Upper lobe of left lung (tissue), 6 donors: ENCODE measurements around the gene RGP1. TPM values are rescaled to one million over a fixed set of nuclear protein-coding genes. Genes with fewer than 3 reads are reported as not detected.

Experiments
- small RNA-seq, 4 donors: library from RNA; depleted of rRNA; stranded (forward); fragments of <200 nt; gene quantifications; one replicate each; pipeline ENCODE3, GENCODE V24; 2016
- total RNA-seq, 6 donors: library from RNA; depleted of rRNA in 4 of 6; stranded (reverse); fragments of >200 nt in 4 of 6; gene quantifications; one replicate each; pipeline versions ENCODE4 v1.1.0 to v1.2.1, GENCODE V29; 2016 to 2021
- donor health status: DM: no; HTN: no; CAD: no; lungs with moderate emphysema.
- donor health status: DM: no; HTN: yes; CAD: no; lungs with severe emphysema.

The RGP1 gene
- total RNA-seq, 6 donors from 2014 or later: 20.1 to 34.4 (median 23.5) TPM

Small RNAs within 50 kb of the gene (small RNA-seq; reads per million reads assigned to genes)
- 0 to 0.55 (median 0) reads per million in 4 donors for gene MIR6853

Other genes with a start within 250 kb of the RGP1 start
- gene TESK1, start 144.0 kb upstream of the RGP1 start, total RNA-seq: 10 to 100 TPM; 36.9 to 61.9 (median 43.6) TPM
- gene CD72, start 130.9 kb upstream of the RGP1 start, total RNA-seq: 10 to 100 TPM in 2 of 6 donors, 1 to 10 TPM in 4; 2.5 to 44.0 (median 7.2) TPM
- 1 to 10 TPM in 5 of 6 donors, not detected in 1; 1.1 to 3.1 (median 1.8) TPM for gene SIT1, start 98.4 kb upstream of the RGP1 start, total RNA-seq
- over 10,000 TPM in 2 of 6 donors, 1,000 to 10,000 TPM in 3, 100 to 1,000 TPM in 1; 886 to 22,003 (median 3,451) TPM for gene RMRP, start 91.3 kb upstream of the RGP1 start, total RNA-seq
- gene CCDC107, start 91.0 kb upstream of the RGP1 start, total RNA-seq: 10 to 100 TPM; 17.8 to 49.4 (median 35.1) TPM
- gene ARHGEF39, start 84.1 kb upstream of the RGP1 start, total RNA-seq: 1 to 10 TPM in 2 of 6 donors, under 1 TPM in 3, not detected in 1; 0.30 to 1.1 (median 0.37) TPM
- under 1 TPM in 2 of 6 donors, not detected in 4; 0.14 to 0.24 TPM for gene CA9, start 75.4 kb upstream of the RGP1 start, total RNA-seq
- gene TPM2, start 59.4 kb upstream of the RGP1 start, total RNA-seq: 100 to 1,000 TPM in 5 of 6 donors, 10 to 100 TPM in 1; 89.3 to 265 (median 214) TPM
- 100 to 1,000 TPM; 237 to 557 (median 325) TPM for gene TLN1, start 17.1 kb upstream of the RGP1 start, total RNA-seq
- 10 to 100 TPM; 27.2 to 61.3 (median 33.5) TPM for gene CREB3, start 16.6 kb upstream of the RGP1 start, total RNA-seq
- gene GBA2, start 59 bp upstream of the RGP1 start, total RNA-seq: 100 to 1,000 TPM in 1 of 6 donors, 10 to 100 TPM in 5; 60.4 to 189 (median 77.0) TPM
- gene MSMP, start 5.0 kb downstream of the RGP1 start, total RNA-seq: 1 to 10 TPM in 2 of 6 donors, not detected in 4; 1.1 to 2.8 TPM
- 10 to 100 TPM in 4 of 6 donors, 1 to 10 TPM in 2; 8.3 to 46.1 (median 13.1) TPM for gene NPR2, start 42.3 kb downstream of the RGP1 start, total RNA-seq
- gene SPAG8, start 63.0 kb downstream of the RGP1 start, total RNA-seq: 10 to 100 TPM in 3 of 6 donors, 1 to 10 TPM in 3; 2.5 to 43.0 (median 13.3) TPM
- gene HINT2, start 65.8 kb downstream of the RGP1 start, total RNA-seq: 10 to 100 TPM; 15.7 to 57.9 (median 42.2) TPM
- under 1 TPM in 2 of 6 donors, not detected in 4; 0.10 to 0.15 TPM for gene FAM221B, start 79.4 kb downstream of the RGP1 start, total RNA-seq
- gene TMEM8B, start 79.9 kb downstream of the RGP1 start, total RNA-seq: 10 to 100 TPM in 3 of 6 donors, 1 to 10 TPM in 3; 6.5 to 21.0 (median 10.0) TPM
- not detected for gene OR13J1, start 121.1 kb downstream of the RGP1 start, total RNA-seq
- 10 to 100 TPM in 4 of 6 donors, 1 to 10 TPM in 2; 2.1 to 19.1 (median 10.6) TPM for gene HRCT1, start 156.9 kb downstream of the RGP1 start, total RNA-seq
- gene SPAAR, start 160.2 kb downstream of the RGP1 start, total RNA-seq: 10 to 100 TPM in 3 of 6 donors, 1 to 10 TPM in 3; 3.3 to 19.9 (median 8.5) TPM
- not detected for gene OR2S2, start 208.9 kb downstream of the RGP1 start, total RNA-seq